K562 (cell line): ENCODE results near the gene REEP6. TPM values are rescaled to one million over a fixed set of nuclear protein-coding genes. Genes with fewer than 3 reads are reported as not detected.

Experiments used
- ARID1B ChIP-seq: fragments of 450-650 bp; IDR thresholded peaks from 2 replicates; pipeline ENCODE4 v1.6.1; 2016; ENCODE audit warnings: antibody characterized with exemption, mild to moderate bottlenecking, inconsistent platforms
- BRD9 ChIP-seq: fragments of 450-650 bp; IDR thresholded peaks from 2 replicates; pipeline ENCODE4 v1.6.1; 2018; ENCODE audit warnings: low read depth; ENCODE audit not compliant: partially characterized antibody
- CHD1 ChIP-seq: fragments of 200-600 bp; sonication (generic); IDR thresholded peaks from one replicate; pipeline ENCODE4 v1.6.1; 2012; ENCODE audit warnings: mild to moderate bottlenecking, moderate library complexity, low read length, inconsistent platforms
- GTF2A2 ChIP-seq: IDR thresholded peaks from 2 replicates; pipeline ENCODE4 v1.6.1; 2016; ENCODE audit warnings: mild to moderate bottlenecking, missing genetic modification characterization, missing compliant biosample characterization
- HNRNPL ChIP-seq: fragments of 200-400 bp; formaldehyde crosslinking; IDR thresholded peaks from 2 replicates; pipeline ENCODE4 v1.6.1; 2017; ENCODE audit warnings: low read depth, mild to moderate bottlenecking, low read length
- KDM1A ChIP-seq, 2 experiments: fragments of 450-650 bp; IDR thresholded peaks; 2 replicates each; pipeline ENCODE4 v1.6.1; 2016; ENCODE audit warnings: mild to moderate bottlenecking in 2 of 2
- MAZ ChIP-seq, 2 experiments: fragments of 450-650 bp in 1 of 2; sonication (generic) in 1 of 2; formaldehyde crosslinking; IDR thresholded peaks in 1 of 2; conservative IDR thresholded peaks in 1 of 2; 2 replicates each; pipeline versions ENCODE4 v1.4.0 to v1.5.0; 2020; ENCODE audit warnings: mild to moderate bottlenecking in 1 of 2, missing genetic modification reagents in 1 of 2
- NFIC ChIP-seq: fragments of 450-650 bp; IDR thresholded peaks from 2 replicates; pipeline ENCODE4 v1.6.1; 2017; ENCODE audit warnings: mild to moderate bottlenecking, inconsistent platforms
- RBM22 ChIP-seq: fragments of 200-400 bp; formaldehyde crosslinking; IDR thresholded peaks from 2 replicates; pipeline ENCODE4 v1.6.1; 2018; ENCODE audit warnings: low read length, low read depth; ENCODE audit not compliant: poor library complexity, severe bottlenecking
- RCOR1 ChIP-seq, 2 experiments: IDR thresholded peaks; 2 replicates each; pipeline ENCODE4 v1.6.1; 2012; ENCODE audit warnings: low read depth in 2 of 2, low read length in 2 of 2, borderline replicate concordance in 1 of 2, improper control_type of control experiment in 1 of 2
- ZNF212 ChIP-seq: fragments of 450-650 bp; formaldehyde crosslinking; IDR thresholded peaks from 2 replicates; pipeline ENCODE4 v1.4.0; 2020; ENCODE audit warnings: mild to moderate bottlenecking
- ZNF232 ChIP-seq: sonication (generic); formaldehyde crosslinking; IDR thresholded peaks from 2 replicates; pipeline ENCODE4 v1.8.0; 2022; ENCODE audit warnings: mild to moderate bottlenecking, missing genetic modification reagents
- polyA plus RNA-seq, 8 experiments: library from polyadenylated mRNA; depleted of rRNA in 4 of 8; stranded (reverse) in 5 of 8; unstranded in 3 of 8; fragments of >200 nt; fragmentation: Nextera tagmentation in 2 of 8; fragmentation: Illumina TruSeq in 1 of 8; extraction: Ambion mirVana in 2 of 8; extraction: Trizol in 1 of 8; gene quantifications; 2 replicates each; pipeline versions ENCODE4 v1.2.1 to v1.2.3, GENCODE V29; 2011 to 2014; ENCODE audit warnings: inconsistent platforms in 1 of 8, missing spikeins in 1 of 8
- total RNA-seq, 7 experiments: library from RNA; depleted of rRNA in 6 of 7; stranded (reverse); fragments of >200 nt in 6 of 7; fragmentation: Illumina TruSeq in 2 of 7; extraction: Trizol in 2 of 7; gene quantifications; 2 replicates each; pipeline versions ENCODE4 v1.2.1 to v1.2.3, GENCODE V29; 2011 to 2021; ENCODE audit warnings: low replicate concordance in 1 of 7
- TF ChIP-seq, protein P1 (sequence below): fragments of 450-650 bp; IDR thresholded peaks from 2 replicates; pipeline ENCODE4 v1.6.1; 2017; ENCODE audit warnings: antibody characterized with exemption, mild to moderate bottlenecking
- TF ChIP-seq, protein P2 (sequence below): sonication (generic); formaldehyde crosslinking; IDR thresholded peaks from 2 replicates; pipeline ENCODE4 v1.8.0; 2022; ENCODE audit warnings: missing genetic modification reagents, mild to moderate bottlenecking, moderate library complexity, borderline replicate concordance
- TF ChIP-seq, protein P3 (sequence below): fragments of 250-450 bp; sonication (Bioruptor Pico); IDR thresholded peaks from 2 replicates; pipeline ENCODE4 v1.8.0; 2021; ENCODE audit warnings: mild to moderate bottlenecking, moderate library complexity
- TF ChIP-seq, protein P4 (sequence below), 3 experiments: fragments of 200-800 bp in 1 of 3; sonication (Bioruptor generic) in 1 of 3; sonication (generic) in 1 of 3; formaldehyde crosslinking in 1 of 3; IDR thresholded peaks; 2 replicates each; pipeline versions ENCODE4 v1.6.1 to v1.8.0; 2016 to 2022; ENCODE audit warnings: mild to moderate bottlenecking in 2 of 3, missing compliant biosample characterization in 2 of 3, missing genetic modification characterization in 2 of 3, missing genetic modification reagents in 1 of 3
- TF ChIP-seq, protein P5 (sequence below), 2 experiments: IDR thresholded peaks; 2 replicates each; pipeline ENCODE4 v1.6.1; 2011; ENCODE audit warnings: borderline replicate concordance in 1 of 2, control low read depth in 1 of 2, low read depth in 1 of 2, low read length in 1 of 2, mild to moderate bottlenecking in 1 of 2, mixed read lengths in 1 of 2, moderate library complexity in 1 of 2; ENCODE audit not compliant: insufficient read depth in 1 of 2, insufficient read length in 1 of 2, poor library complexity in 1 of 2, severe bottlenecking in 1 of 2; ENCODE audit errors: extremely low read depth in 1 of 2

Gene REEP6
- total and polyA plus RNA-seq, 9 of the 15 experiments (the other 6 are each of a cell fraction or from before 2014, with no cell fraction given), result 1.2 to 64.2 (median 12.7) TPM

DNA sequence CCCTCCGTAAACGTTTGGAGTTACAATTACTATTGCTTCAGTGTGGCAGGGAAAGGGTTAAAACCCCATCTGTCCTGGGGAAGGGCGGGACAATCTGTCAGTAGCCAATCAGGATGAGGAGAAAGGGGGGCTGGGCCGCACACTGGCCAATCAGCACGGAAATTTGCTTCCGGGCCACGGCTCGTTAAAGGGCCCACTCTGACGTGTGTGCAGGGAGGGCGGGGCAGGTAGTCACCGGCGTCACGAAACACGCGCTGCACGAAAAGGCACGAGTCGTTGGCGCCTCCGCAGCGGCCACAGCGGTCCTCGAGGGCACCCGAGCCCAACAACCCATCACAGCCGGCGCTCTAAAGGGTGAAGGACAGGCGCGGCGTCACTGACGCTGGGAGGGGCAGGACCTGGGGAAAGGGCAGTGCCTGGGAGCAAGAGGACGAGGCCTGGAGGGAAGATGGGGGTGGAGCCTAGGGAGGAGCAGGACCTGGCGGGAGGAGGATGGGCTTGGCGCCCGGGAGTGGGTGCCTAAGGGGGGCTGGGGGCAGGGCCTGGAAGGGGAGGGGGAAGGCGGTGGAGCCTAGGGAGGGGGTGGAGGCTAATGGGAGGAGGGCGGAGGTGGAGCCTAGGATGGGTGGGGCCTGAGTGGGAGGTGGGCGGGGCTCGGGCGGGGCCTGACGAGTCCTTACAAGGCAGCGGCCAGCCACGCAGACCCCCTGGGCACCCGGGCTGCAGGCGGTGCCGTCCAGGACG, 17.0 kb downstream of the REEP6 start (continued):
- TF ChIP-seq, protein P1, sequence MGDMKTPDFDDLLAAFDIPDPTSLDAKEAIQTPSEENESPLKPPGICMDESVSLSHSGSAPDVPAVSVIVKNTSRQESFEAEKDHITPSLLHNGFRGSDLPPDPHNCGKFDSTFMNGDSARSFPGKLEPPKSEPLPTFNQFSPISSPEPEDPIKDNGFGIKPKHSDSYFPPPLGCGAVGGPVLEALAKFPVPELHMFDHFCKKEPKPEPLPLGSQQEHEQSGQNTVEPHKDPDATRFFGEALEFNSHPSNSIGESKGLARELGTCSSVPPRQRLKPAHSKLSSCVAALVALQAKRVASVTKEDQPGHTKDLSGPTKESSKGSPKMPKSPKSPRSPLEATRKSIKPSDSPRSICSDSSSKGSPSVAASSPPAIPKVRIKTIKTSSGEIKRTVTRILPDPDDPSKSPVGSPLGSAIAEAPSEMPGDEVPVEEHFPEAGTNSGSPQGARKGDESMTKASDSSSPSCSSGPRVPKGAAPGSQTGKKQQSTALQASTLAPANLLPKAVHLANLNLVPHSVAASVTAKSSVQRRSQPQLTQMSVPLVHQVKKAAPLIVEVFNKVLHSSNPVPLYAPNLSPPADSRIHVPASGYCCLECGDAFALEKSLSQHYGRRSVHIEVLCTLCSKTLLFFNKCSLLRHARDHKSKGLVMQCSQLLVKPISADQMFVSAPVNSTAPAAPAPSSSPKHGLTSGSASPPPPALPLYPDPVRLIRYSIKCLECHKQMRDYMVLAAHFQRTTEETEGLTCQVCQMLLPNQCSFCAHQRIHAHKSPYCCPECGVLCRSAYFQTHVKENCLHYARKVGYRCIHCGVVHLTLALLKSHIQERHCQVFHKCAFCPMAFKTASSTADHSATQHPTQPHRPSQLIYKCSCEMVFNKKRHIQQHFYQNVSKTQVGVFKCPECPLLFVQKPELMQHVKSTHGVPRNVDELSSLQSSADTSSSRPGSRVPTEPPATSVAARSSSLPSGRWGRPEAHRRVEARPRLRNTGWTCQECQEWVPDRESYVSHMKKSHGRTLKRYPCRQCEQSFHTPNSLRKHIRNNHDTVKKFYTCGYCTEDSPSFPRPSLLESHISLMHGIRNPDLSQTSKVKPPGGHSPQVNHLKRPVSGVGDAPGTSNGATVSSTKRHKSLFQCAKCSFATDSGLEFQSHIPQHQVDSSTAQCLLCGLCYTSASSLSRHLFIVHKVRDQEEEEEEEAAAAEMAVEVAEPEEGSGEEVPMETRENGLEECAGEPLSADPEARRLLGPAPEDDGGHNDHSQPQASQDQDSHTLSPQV, result no peak
- TF ChIP-seq KDM1A (IDR thresholded peaks at IDR 0.05), result no peak
- 0 out of 4 replicates have a peak, but pooled peaks of 1 of the 2 experiments have one; percentile 14 for TF ChIP-seq RCOR1 (IDR thresholded peaks at IDR 0.05; ENCODE audit: borderline replicate concordance in 1 of 2, low read depth in 2 of 2, low read length in 2 of 2)
- TF ChIP-seq ARID1B, result no peak
- TF ChIP-seq, protein P2, sequence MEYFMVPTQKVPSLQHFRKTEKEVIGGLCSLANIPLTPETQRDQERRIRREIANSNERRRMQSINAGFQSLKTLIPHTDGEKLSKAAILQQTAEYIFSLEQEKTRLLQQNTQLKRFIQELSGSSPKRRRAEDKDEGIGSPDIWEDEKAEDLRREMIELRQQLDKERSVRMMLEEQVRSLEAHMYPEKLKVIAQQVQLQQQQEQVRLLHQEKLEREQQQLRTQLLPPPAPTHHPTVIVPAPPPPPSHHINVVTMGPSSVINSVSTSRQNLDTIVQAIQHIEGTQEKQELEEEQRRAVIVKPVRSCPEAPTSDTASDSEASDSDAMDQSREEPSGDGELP (CRISPR knock-in tag), result peak; percentile 98
- TF ChIP-seq, protein P3, sequence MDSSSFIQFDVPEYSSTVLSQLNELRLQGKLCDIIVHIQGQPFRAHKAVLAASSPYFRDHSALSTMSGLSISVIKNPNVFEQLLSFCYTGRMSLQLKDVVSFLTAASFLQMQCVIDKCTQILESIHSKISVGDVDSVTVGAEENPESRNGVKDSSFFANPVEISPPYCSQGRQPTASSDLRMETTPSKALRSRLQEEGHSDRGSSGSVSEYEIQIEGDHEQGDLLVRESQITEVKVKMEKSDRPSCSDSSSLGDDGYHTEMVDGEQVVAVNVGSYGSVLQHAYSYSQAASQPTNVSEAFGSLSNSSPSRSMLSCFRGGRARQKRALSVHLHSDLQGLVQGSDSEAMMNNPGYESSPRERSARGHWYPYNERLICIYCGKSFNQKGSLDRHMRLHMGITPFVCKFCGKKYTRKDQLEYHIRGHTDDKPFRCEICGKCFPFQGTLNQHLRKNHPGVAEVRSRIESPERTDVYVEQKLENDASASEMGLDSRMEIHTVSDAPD (CRISPR knock-in tag), result no peak
- no peak for TF ChIP-seq ZNF232
- TF ChIP-seq, protein P4, sequence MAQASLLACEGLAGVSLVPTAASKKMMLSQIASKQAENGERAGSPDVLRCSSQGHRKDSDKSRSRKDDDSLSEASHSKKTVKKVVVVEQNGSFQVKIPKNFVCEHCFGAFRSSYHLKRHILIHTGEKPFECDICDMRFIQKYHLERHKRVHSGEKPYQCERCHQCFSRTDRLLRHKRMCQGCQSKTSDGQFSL (CRISPR knock-in tag; IDR thresholded peaks at IDR 0.05), result peak; percentile 36; the same call in 1 of the 2 replicates
- TF ChIP-seq, protein P4 (tag; IDR thresholded peaks at IDR 0.05), result no peak
- TF ChIP-seq CHD1, result no peak
- 0 out of 2 replicates have a peak, but pooled peaks have one; percentile 27 for TF ChIP-seq NFIC
- TF ChIP-seq, protein P5, sequence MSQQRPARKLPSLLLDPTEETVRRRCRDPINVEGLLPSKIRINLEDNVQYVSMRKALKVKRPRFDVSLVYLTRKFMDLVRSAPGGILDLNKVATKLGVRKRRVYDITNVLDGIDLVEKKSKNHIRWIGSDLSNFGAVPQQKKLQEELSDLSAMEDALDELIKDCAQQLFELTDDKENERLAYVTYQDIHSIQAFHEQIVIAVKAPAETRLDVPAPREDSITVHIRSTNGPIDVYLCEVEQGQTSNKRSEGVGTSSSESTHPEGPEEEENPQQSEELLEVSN (IDR thresholded peaks at IDR 0.05; ENCODE audit: borderline replicate concordance in 1 of 2, extremely low read depth in 1 of 2, insufficient read depth in 1 of 2, insufficient read length in 1 of 2, low read depth in 1 of 2, low read length in 1 of 2, poor library complexity in 1 of 2, severe bottlenecking in 1 of 2), result peak; percentile 92 to 94
- TF ChIP-seq RBM22, result no peak
- no peak for TF ChIP-seq ZNF212 (CRISPR knock-in tag)
- peak; percentile 57 to 94; a peak in 3 of 4 replicates for TF ChIP-seq MAZ (CRISPR knock-in tag; conservative IDR thresholded peaks at IDR 0.05 in 1 of 2, IDR thresholded peaks at IDR 0.05 in 1 of 2)
- no peak for TF ChIP-seq BRD9
- TF ChIP-seq HNRNPL, result no peak
- no peak for TF ChIP-seq GTF2A2 (tag)
